NOMO-1 treated with DMSO at 0.1 percent for 48 hours (cell line): ENCODE results near the gene SMIM5.
"Not testable (repeated sequence)": the region's sequence is repeated elsewhere in the genome, so short reads cannot be mapped to it uniquely, and the experiment has no call there.

Experiments
- DNase-seq: peaks from one replicate; lab custom pipeline; 2025; ENCODE audit not compliant: unreplicated experiment; lab: John Stamatoyannopoulos, UW

Gene SMIM5

GRCh38 chr17:75624021-75624420 is 9.2 kb upstream of the SMIM5 start:
- DNase-seq: no peak

GRCh38 chr17:75624714-75625345 is 8.4 kb upstream of the SMIM5 start:
- no peak for DNase-seq

GRCh38 chr17:75625813-75626486 is 7.3 kb upstream of the SMIM5 start:
- no peak for DNase-seq

GRCh38 chr17:75626496-75627038 is 6.7 kb upstream of the SMIM5 start:
- DNase-seq: no peak

GRCh38 chr17:75627094-75627493 is 6.1 kb upstream of the SMIM5 start:
- no peak for DNase-seq

- DNase-seq: no peak
These were observed 4.8 kb upstream of the SMIM5 start for GRCh38 chr17:75628425-75628824.

GRCh38 chr17:75629157-75629556 is 4.1 kb upstream of the SMIM5 start:
- DNase-seq: no peak

- DNase-seq: no peak
These were observed 2.9 kb upstream of the SMIM5 start for GRCh38 chr17:75630071-75630917.

- no peak for DNase-seq
These were observed 1.9 kb upstream of the SMIM5 start for GRCh38 chr17:75631353-75631752.

GRCh38 chr17:75632428-75632827 is 806 bp upstream of the SMIM5 start:
- no peak for DNase-seq

GRCh38 chr17:75633486-75634375 is 497 bp downstream of the SMIM5 start:
- no peak for DNase-seq

GRCh38 chr17:75634376-75634740 is 1.1 kb downstream of the SMIM5 start:
- DNase-seq: no peak

GRCh38 chr17:75634754-75635609 is 1.7 kb downstream of the SMIM5 start:
- no peak for DNase-seq

- no peak for DNase-seq
These were observed 2.5 kb downstream of the SMIM5 start for GRCh38 chr17:75635610-75636202.

- DNase-seq: no peak
These were observed 3.3 kb downstream of the SMIM5 start for GRCh38 chr17:75636381-75637142.

GRCh38 chr17:75637143-75637538 is 3.9 kb downstream of the SMIM5 start:
- no peak for DNase-seq

GRCh38 chr17:75637551-75637950 is 4.3 kb downstream of the SMIM5 start:
- no peak for DNase-seq

- not testable (repeated sequence) for DNase-seq
These were observed 4.8 kb downstream of the SMIM5 start for GRCh38 chr17:75638039-75638438.

- DNase-seq: no peak
These were observed 5.7 kb downstream of the SMIM5 start for GRCh38 chr17:75638893-75639292.
